Vagina (tissue), 2 donors: ENCODE measurements around the gene IQSEC2. TPM values are rescaled to one million over a fixed set of nuclear protein-coding genes. Genes with fewer than 3 reads are reported as not detected.

Source experiments
- DNase-seq, 2 donors: peaks; one replicate each; pipeline ENCODE4 v3.0.0-alpha.2; 2017; ENCODE audit errors: extremely low spot score in 2 of 2
- H3K27ac ChIP-seq: fragments of 200-600 bp; sonication (generic); one replicate; pipeline ENCODE4 v1.5.1; 2019
- H3K27me3 ChIP-seq: fragments of 200-600 bp; sonication (generic); one replicate; pipeline ENCODE4 v1.5.1; 2019
- H3K36me3 ChIP-seq, 2 donors: fragments of 200-600 bp; sonication (generic); one replicate each; pipeline ENCODE4 v1.5.1; 2017 to 2019
- H3K4me1 ChIP-seq: fragments of 200-600 bp; sonication (generic); one replicate; pipeline ENCODE4 v1.5.1; 2019
- H3K4me3 ChIP-seq, 2 donors: fragments of 200-600 bp; sonication (generic); 1 replicate in 1 of 2; 2 replicates in 1 of 2; pipeline ENCODE4 v1.5.1; 2016 to 2019
- H3K9me3 ChIP-seq: fragments of 200-600 bp; sonication (generic); one replicate; pipeline ENCODE4 v1.5.1; 2019
- POLR2A ChIP-seq, 2 donors: fragments of 450-650 bp; IDR thresholded peaks; one replicate each; pipeline ENCODE4 v1.6.1; 2017; ENCODE audit warnings: antibody characterized with exemption in 2 of 2, mild to moderate bottlenecking in 2 of 2, moderate library complexity in 2 of 2
- POLR2AphosphoS5 ChIP-seq, 2 donors: sonication (generic); formaldehyde crosslinking; IDR thresholded peaks; one replicate each; pipeline ENCODE4 v1.9.0; 2017; ENCODE audit warnings: antibody characterized with exemption in 2 of 2, mild to moderate bottlenecking in 2 of 2, low read depth in 1 of 2; ENCODE audit not compliant: insufficient read depth in 1 of 2
- intact Hi-C: fragments of 100-400 bp; cut with DNase I; formaldehyde crosslinking; loops from one replicate; pipeline ENCODE4 v1.15.1; 2023
- total RNA-seq: library from RNA; depleted of rRNA; stranded (reverse); fragments of >200 nt; gene quantifications from one replicate; pipeline ENCODE4 v1.2.3, GENCODE V29; 2016
- TF ChIP-seq, protein P1 (sequence below), 3 experiments: fragments of 450-650 bp in 2 of 3; fragments of 200-600 bp in 1 of 3; sonication (generic) in 1 of 3; IDR thresholded peaks; one replicate each; pipeline ENCODE4 v1.5.1; 2017 to 2019; ENCODE audit warnings: antibody characterized with exemption in 3 of 3, mild to moderate bottlenecking in 2 of 3, moderate library complexity in 2 of 3

The IQSEC2 gene
- total RNA-seq, 1 donor from 2014 or later: 22.8 TPM

DNA sequence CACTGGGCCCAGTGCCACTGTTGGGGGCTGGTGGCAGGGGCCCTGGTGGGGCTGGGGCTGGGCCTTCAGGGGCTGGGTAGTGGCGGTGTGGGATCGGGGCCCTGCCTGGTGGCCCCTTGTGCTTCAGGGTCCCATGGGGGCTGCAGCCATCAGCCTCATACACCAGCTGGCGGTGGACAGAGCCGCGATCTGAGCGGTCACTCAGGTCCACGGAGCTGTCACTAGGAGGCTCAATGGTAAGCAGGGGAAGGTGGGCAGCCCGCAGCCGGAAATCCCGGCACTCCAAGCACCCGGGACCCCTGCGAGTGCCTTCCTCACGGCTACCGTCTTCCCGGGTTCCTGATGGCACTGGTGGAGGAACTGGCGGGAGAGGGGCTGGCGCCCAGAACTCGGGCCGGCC is 30.8 kb downstream of the IQSEC2 start:
- DNase-seq: no peak
- TF ChIP-seq POLR2A (IDR thresholded peaks at IDR 0.05): no peak
- no peak for TF ChIP-seq POLR2AphosphoS5 (IDR thresholded peaks at IDR 0.05; ENCODE audit: insufficient read depth in 1 of 2, low read depth in 1 of 2)
- TF ChIP-seq, protein P1, sequence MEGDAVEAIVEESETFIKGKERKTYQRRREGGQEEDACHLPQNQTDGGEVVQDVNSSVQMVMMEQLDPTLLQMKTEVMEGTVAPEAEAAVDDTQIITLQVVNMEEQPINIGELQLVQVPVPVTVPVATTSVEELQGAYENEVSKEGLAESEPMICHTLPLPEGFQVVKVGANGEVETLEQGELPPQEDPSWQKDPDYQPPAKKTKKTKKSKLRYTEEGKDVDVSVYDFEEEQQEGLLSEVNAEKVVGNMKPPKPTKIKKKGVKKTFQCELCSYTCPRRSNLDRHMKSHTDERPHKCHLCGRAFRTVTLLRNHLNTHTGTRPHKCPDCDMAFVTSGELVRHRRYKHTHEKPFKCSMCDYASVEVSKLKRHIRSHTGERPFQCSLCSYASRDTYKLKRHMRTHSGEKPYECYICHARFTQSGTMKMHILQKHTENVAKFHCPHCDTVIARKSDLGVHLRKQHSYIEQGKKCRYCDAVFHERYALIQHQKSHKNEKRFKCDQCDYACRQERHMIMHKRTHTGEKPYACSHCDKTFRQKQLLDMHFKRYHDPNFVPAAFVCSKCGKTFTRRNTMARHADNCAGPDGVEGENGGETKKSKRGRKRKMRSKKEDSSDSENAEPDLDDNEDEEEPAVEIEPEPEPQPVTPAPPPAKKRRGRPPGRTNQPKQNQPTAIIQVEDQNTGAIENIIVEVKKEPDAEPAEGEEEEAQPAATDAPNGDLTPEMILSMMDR (IDR thresholded peaks at IDR 0.05): no peak
- Histone ChIP-seq H3K4me3 (no peak overlapping the region), H3K36me3 (peaks cover 0 to 9% of the 10 kb centered on the region in 2 donors), H3K27me3 (no peaks in the 10 kb centered on the region), H3K27ac (no peak overlapping the region), H3K9me3 (no peaks in the 10 kb centered on the region), H3K4me1 (no peaks in the 10 kb centered on the region)
- intact Hi-C loops: no loop called here

DNA sequence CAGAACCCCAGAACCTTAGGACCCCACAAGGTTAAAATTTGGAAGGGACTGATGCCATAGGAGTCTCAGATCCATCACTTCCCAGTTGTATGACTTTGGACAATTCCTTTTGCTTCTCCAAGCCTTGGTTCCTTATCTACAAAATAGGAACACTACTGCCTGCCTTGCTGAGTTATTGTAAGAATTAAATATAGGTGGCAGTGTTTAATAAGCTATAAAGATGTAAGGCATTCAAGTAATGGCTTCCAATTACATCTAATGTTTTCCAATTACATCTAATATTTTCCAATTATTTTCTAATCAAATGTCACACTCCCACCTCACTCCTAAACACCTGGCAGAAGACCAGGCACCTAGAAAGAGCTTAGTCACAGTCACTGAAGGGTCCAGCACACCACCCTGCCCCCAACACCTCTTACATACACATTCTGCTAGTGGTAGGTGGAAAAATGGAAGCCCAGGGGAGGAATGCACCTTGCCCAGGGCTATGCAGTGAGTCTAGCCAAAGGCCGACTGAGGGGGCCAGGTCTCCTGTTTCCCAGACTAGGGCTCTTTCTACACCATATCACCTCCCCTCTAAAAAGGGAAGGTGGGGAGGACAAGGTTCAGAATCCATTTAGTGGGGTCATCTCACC is 31.9 kb downstream of the IQSEC2 start:
- no peak for DNase-seq
- Histone ChIP-seq H3K4me1 (no peaks in the 10 kb centered on the region), H3K27me3 (no peaks in the 10 kb centered on the region), H3K36me3 (peaks cover 0 to 9% of the 10 kb centered on the region in 2 donors), H3K4me3 (no peak overlapping the region), H3K9me3 (no peaks in the 10 kb centered on the region), H3K27ac (no peak overlapping the region)
- TF ChIP-seq POLR2AphosphoS5 (IDR thresholded peaks at IDR 0.05; ENCODE audit: insufficient read depth in 1 of 2, low read depth in 1 of 2) (no peak), POLR2A (IDR thresholded peaks at IDR 0.05) (no peak)
- TF ChIP-seq, protein P1 (IDR thresholded peaks at IDR 0.05): no peak
- intact Hi-C loops: no loop called here

DNA sequence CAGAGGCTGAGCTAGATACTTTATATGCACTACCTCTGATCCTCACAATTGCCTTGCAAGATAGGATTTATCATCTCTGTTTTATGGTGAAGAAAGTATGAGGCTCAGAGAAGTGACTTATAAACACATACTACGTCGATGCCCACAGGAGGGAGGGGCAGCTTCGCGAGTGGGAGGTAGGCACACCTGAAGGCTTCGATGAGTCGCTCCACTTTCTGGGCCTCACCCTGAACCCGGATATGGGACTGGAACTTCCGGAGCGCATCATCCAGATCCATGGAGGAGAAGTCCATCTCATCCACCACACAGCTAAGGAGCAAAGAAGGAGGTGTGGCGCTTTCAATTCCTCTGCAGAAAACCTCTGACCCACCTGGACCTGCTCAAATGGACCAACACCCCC is 33.5 kb downstream of the IQSEC2 start:
- no peak for DNase-seq
- TF ChIP-seq, protein P1 (IDR thresholded peaks at IDR 0.05): no peak
- TF ChIP-seq POLR2AphosphoS5 (IDR thresholded peaks at IDR 0.05; ENCODE audit: insufficient read depth in 1 of 2, low read depth in 1 of 2) (no peak), POLR2A (IDR thresholded peaks at IDR 0.05) (no peak)
- Histone ChIP-seq H3K27ac (no peak overlapping the region), H3K4me3 (no peak overlapping the region), H3K4me1 (no peaks in the 10 kb centered on the region), H3K27me3 (no peaks in the 10 kb centered on the region), H3K36me3 (peaks cover 0 to 9% of the 10 kb centered on the region in 2 donors), H3K9me3 (no peaks in the 10 kb centered on the region)
- intact Hi-C loops: no loop called here

DNA sequence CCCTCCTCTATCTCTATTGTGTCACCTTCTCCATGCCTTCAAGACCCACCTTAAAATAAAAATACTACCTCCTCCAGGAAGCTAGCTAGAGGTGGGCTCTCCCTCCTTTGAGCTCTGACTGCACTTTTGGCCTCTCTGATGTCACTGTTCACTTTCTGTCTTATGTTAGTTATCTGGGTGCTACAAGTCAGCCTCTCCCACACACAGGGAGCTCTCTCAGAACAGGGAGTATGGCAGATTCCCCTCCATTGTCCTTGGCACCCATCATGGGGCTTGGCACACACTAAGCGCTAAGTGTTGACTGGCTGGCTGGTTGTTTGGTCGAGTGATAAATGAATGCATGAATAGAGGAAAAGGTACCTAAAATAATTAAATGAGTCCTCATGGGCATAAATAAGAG is 35.2 kb downstream of the IQSEC2 start:
- Histone ChIP-seq H3K9me3 (no peaks in the 10 kb centered on the region), H3K36me3 (peaks cover 0 to 9% of the 10 kb centered on the region in 2 donors), H3K27ac (no peak overlapping the region), H3K27me3 (no peaks in the 10 kb centered on the region), H3K4me1 (no peaks in the 10 kb centered on the region), H3K4me3 (no peak overlapping the region)
- intact Hi-C loops: no loop called here
- TF ChIP-seq POLR2AphosphoS5 (IDR thresholded peaks at IDR 0.05; ENCODE audit: insufficient read depth in 1 of 2, low read depth in 1 of 2): no peak
- TF ChIP-seq, protein P1 (IDR thresholded peaks at IDR 0.05): no peak
- no peak for TF ChIP-seq POLR2A (IDR thresholded peaks at IDR 0.05)
- DNase-seq: no peak

- intact Hi-C loops: no loop called here
- H3K4me3 ChIP-seq: no peak overlapping the region
- H3K4me1 ChIP-seq: no peaks in the 10 kb centered on the region
- no peaks in the 10 kb centered on the region for H3K9me3 ChIP-seq
- H3K36me3 ChIP-seq: peaks cover 0 to 9% of the 10 kb centered on the region in 2 donors
- TF ChIP-seq POLR2AphosphoS5 (IDR thresholded peaks at IDR 0.05; ENCODE audit: insufficient read depth in 1 of 2, low read depth in 1 of 2) (no peak), POLR2A (IDR thresholded peaks at IDR 0.05) (no peak)
- TF ChIP-seq, protein P1 (IDR thresholded peaks at IDR 0.05): no peak
- no peak overlapping the region for H3K27ac ChIP-seq
- DNase-seq: no peak
- no peaks in the 10 kb centered on the region for H3K27me3 ChIP-seq
Measured at GRCh38 chrX:53244610-53245009, 36.8 kb downstream of the IQSEC2 start.
